H9 (cell line): ENCODE results near the gene SEPTIN5. TPM values are rescaled to one million over a fixed set of nuclear protein-coding genes. Genes with fewer than 3 reads are reported as not detected.

Experiments
- DNase-seq: peaks from one replicate; pipeline ENCODE4 v3.0.0-alpha.2; 2017
- H2AFZ ChIP-seq: one replicate; pipeline ENCODE4 v1.6.1; 2013; ENCODE audit warnings: mild to moderate bottlenecking, low read length, control low read depth, moderate library complexity
- H2AK5ac ChIP-seq: 2 replicates; pipeline ENCODE4 v1.6.1; 2013; ENCODE audit warnings: low read length, control low read depth, mixed read lengths; ENCODE audit not compliant: insufficient read length
- H2BK120ac ChIP-seq: one replicate; pipeline ENCODE4 v1.6.1; 2013; ENCODE audit warnings: low read depth, mild to moderate bottlenecking, low read length, control low read depth, inconsistent platforms; ENCODE audit not compliant: poor library complexity, severe bottlenecking
- H2BK12ac ChIP-seq: 2 replicates; pipeline ENCODE4 v1.6.1; 2013; ENCODE audit warnings: low read length, control low read depth, mixed read lengths, low read depth; ENCODE audit not compliant: insufficient read length
- H2BK15ac ChIP-seq: 2 replicates; pipeline ENCODE4 v1.6.1; 2013; ENCODE audit warnings: low read depth, low read length, control low read depth
- H2BK20ac ChIP-seq: one replicate; pipeline ENCODE4 v1.6.1; 2013; ENCODE audit warnings: low read depth, mild to moderate bottlenecking, low read length, control low read depth, inconsistent platforms; ENCODE audit not compliant: poor library complexity, severe bottlenecking
- H2BK5ac ChIP-seq: 2 replicates; pipeline ENCODE4 v1.6.1; 2013; ENCODE audit warnings: low read length, control low read depth, mixed read lengths; ENCODE audit not compliant: insufficient read length
- H3K14ac ChIP-seq: 2 replicates; pipeline ENCODE4 v1.6.1; 2013; ENCODE audit warnings: low read length, control low read depth; ENCODE audit not compliant: insufficient read depth
- H3K18ac ChIP-seq: 2 replicates; pipeline ENCODE4 v1.6.1; 2013; ENCODE audit warnings: low read depth, mild to moderate bottlenecking, mixed read lengths, low read length, control low read depth; ENCODE audit not compliant: insufficient read length
- H3K23ac ChIP-seq: 2 replicates; pipeline ENCODE4 v1.6.1; 2013; ENCODE audit warnings: low read length, control low read depth, mixed read lengths, low read depth; ENCODE audit not compliant: insufficient read length
- H3K23me2 ChIP-seq: 2 replicates; pipeline ENCODE4 v1.6.1; 2013; ENCODE audit warnings: low read depth, mild to moderate bottlenecking, mixed read lengths, low read length, control low read depth; ENCODE audit not compliant: insufficient read length, poor library complexity, severe bottlenecking
- H3K27ac ChIP-seq: 2 replicates; pipeline ENCODE4 v1.5.1; 2013; ENCODE audit warnings: low read length, control low read depth, mixed read lengths, low read depth; ENCODE audit not compliant: insufficient read length
- H3K27me3 ChIP-seq: 2 replicates; pipeline ENCODE4 v1.6.1; 2013; ENCODE audit warnings: low read length, control low read depth, inconsistent platforms; ENCODE audit not compliant: insufficient read depth
- H3K4ac ChIP-seq: 2 replicates; pipeline ENCODE4 v1.6.1; 2013; ENCODE audit warnings: low read depth, mild to moderate bottlenecking, control low read depth, inconsistent platforms, low read length, moderate library complexity
- H3K4me1 ChIP-seq: 2 replicates; pipeline ENCODE4 v1.6.1; 2013; ENCODE audit warnings: low read length, control low read depth, inconsistent platforms; ENCODE audit not compliant: insufficient read depth
- H3K4me2 ChIP-seq: 2 replicates; pipeline ENCODE4 v1.6.1; 2013; ENCODE audit warnings: low read length, control low read depth, mixed read lengths; ENCODE audit not compliant: insufficient read length, insufficient read depth
- H3K56ac ChIP-seq: 2 replicates; pipeline ENCODE4 v1.6.1; 2013; ENCODE audit warnings: low read depth, mild to moderate bottlenecking, mixed read lengths, low read length, control low read depth; ENCODE audit not compliant: insufficient read length
- H3K79me1 ChIP-seq: 2 replicates; pipeline ENCODE4 v1.6.1; 2013; ENCODE audit warnings: low read depth, mild to moderate bottlenecking, moderate library complexity, low read length, control low read depth, inconsistent platforms; ENCODE audit not compliant: insufficient read depth, poor library complexity, severe bottlenecking
- H3K79me2 ChIP-seq: 2 replicates; pipeline ENCODE4 v1.6.1; 2013; ENCODE audit warnings: low read length, control low read depth, inconsistent platforms; ENCODE audit not compliant: insufficient read depth
- H3K9ac ChIP-seq: 2 replicates; pipeline ENCODE4 v1.6.1; 2013; ENCODE audit warnings: low read length, control low read depth, mixed read lengths; ENCODE audit not compliant: insufficient read length; ENCODE audit errors: extremely low read depth
- H3K9me3 ChIP-seq: one replicate; pipeline ENCODE4 v1.6.1; 2013; ENCODE audit warnings: low read depth, low read length, inconsistent platforms; ENCODE audit not compliant: control insufficient read depth
- H3T11ph ChIP-seq: one replicate; pipeline ENCODE4 v1.6.1; 2013; ENCODE audit warnings: mild to moderate bottlenecking, low read length, control low read depth, inconsistent platforms
- H4K20me1 ChIP-seq: one replicate; pipeline ENCODE4 v1.6.1; 2013; ENCODE audit not compliant: control insufficient read depth, insufficient read length, insufficient read depth
- H4K5ac ChIP-seq: 2 replicates; pipeline ENCODE4 v1.6.1; 2013; ENCODE audit warnings: low read depth, mild to moderate bottlenecking, mixed read lengths, low read length, control low read depth; ENCODE audit not compliant: insufficient read length
- H4K8ac ChIP-seq: replicated peaks from 2 replicates; pipeline ENCODE4 v1.6.1; 2013; ENCODE audit warnings: low read length, control low read depth, mixed read lengths, low read depth; ENCODE audit not compliant: insufficient read length
- H4K91ac ChIP-seq: 2 replicates; pipeline ENCODE4 v1.6.1; 2013; ENCODE audit warnings: low read depth, mild to moderate bottlenecking, moderate library complexity, mixed read lengths, low read length, control low read depth; ENCODE audit not compliant: insufficient read length
- H3K27ac Mint-ChIP-seq, 3 experiments: 2 replicates in 2 of 3; 3 replicates in 1 of 3; pipeline ENCODE4 v1.8.0; 2020 to 2021; ENCODE audit warnings: mixed read lengths in 3 of 3, mild to moderate bottlenecking in 1 of 3, moderate library complexity in 1 of 3
- H3K27me3 Mint-ChIP-seq: 2 replicates; pipeline ENCODE4 v1.8.0; 2021; ENCODE audit warnings: low read depth, mild to moderate bottlenecking, moderate library complexity, mixed read lengths
- H3K36me3 Mint-ChIP-seq, 3 experiments: 2 replicates in 2 of 3; 3 replicates in 1 of 3; pipeline ENCODE4 v1.8.0; 2020 to 2021; ENCODE audit warnings: low read depth in 3 of 3, mixed read lengths in 3 of 3; ENCODE audit not compliant: insufficient read depth in 1 of 3
- H3K4me1 Mint-ChIP-seq, 2 experiments: 2 replicates each; pipeline ENCODE4 v1.8.0; 2020; ENCODE audit warnings: mixed read lengths in 2 of 2
- H3K4me3 Mint-ChIP-seq, 2 experiments: 2 replicates in 1 of 2; 3 replicates in 1 of 2; pipeline ENCODE4 v1.8.0; 2020 to 2021; ENCODE audit warnings: mild to moderate bottlenecking in 2 of 2, mixed read lengths in 2 of 2, moderate library complexity in 1 of 2
- H3K9me3 Mint-ChIP-seq, 2 experiments: 2 replicates in 1 of 2; 3 replicates in 1 of 2; pipeline ENCODE4 v1.8.0; 2020; ENCODE audit warnings: mild to moderate bottlenecking in 2 of 2, mixed read lengths in 2 of 2, moderate library complexity in 1 of 2
- WGBS: extraction: QIAGEN DNeasy Blood & Tissue Kit; methylation state at CpG from one replicate; pipeline ENCODE4 v1.1.7; 2013; ENCODE audit warnings: missing lambda C conversion rate, low lambda C conversion rate, mixed read lengths; ENCODE audit not compliant: insufficient read length; ENCODE audit errors: extremely low coverage; 5-methylcytosine and 5-hydroxymethylcytosine counted together
- total RNA-seq: library from RNA; stranded (reverse); gene quantifications from 2 replicates; pipeline ENCODE4 v1.2.1, GENCODE V29; 2021
- TF ChIP-seq, protein P1 (sequence below): fragments of 200-600 bp; sonication (generic); conservative IDR thresholded peaks from 3 replicates; pipeline ENCODE4 v1.8.0; 2021; ENCODE audit warnings: antibody characterized with exemption, mild to moderate bottlenecking

The SEPTIN5 gene
- total RNA-seq, 1 experiment from 2014 or later, result 17.8 TPM

DNA sequence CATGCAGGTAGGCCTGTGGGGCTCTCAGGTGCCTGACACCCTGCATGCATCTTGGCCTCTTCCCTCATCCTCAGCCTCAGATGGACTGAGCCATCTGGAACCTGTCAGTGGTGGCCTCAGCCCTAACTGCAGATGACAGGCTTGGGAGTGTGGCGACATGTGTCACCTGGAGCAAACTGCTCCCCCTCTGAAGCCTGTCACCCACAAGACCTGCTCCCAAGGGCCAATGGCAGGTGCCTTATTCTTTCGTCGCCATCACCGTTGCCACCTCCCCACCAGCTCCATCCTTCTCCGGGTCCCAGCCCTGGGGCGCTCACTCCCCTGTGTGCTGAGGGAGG is 3.6 kb upstream of the SEPTIN5 start:
- no peak overlapping the region for H4K8ac ChIP-seq
- no peak overlapping the region for H2BK20ac ChIP-seq
- H2BK120ac ChIP-seq, result no peak overlapping the region
- H3K9me3 ChIP-seq, result no peaks in the 10 kb centered on the region
- H2AK5ac ChIP-seq, result no peak overlapping the region
- no peak overlapping the region for H2BK15ac ChIP-seq
- no peak for DNase-seq
- H3K79me1 ChIP-seq, result no peaks in the 10 kb centered on the region
- H3K27me3 ChIP-seq, result no peaks in the 10 kb centered on the region; the same call in 1 of the 2 replicates
- no peaks in the 10 kb centered on the region; the same call in 1 of the 2 replicates for H3K4me1 ChIP-seq
- no peak overlapping the region for H2BK5ac ChIP-seq
- Mint-ChIP-seq H3K27me3 (peaks cover 73% of the 10 kb centered on the region), H3K36me3 (no peaks in the 10 kb centered on the region), H3K27ac (no peak overlapping the region), H3K4me3 (no peak overlapping the region), H3K9me3 (no peaks in the 10 kb centered on the region; a peak in 1 of 5 replicates), H3K4me1 (peaks cover 18 to 25% of the 10 kb centered on the region in 2 experiments)
- H3K18ac ChIP-seq, result no peak overlapping the region
- no peaks in the 10 kb centered on the region for H4K20me1 ChIP-seq
- H3K14ac ChIP-seq, result no peak overlapping the region
- TF ChIP-seq, protein P1, sequence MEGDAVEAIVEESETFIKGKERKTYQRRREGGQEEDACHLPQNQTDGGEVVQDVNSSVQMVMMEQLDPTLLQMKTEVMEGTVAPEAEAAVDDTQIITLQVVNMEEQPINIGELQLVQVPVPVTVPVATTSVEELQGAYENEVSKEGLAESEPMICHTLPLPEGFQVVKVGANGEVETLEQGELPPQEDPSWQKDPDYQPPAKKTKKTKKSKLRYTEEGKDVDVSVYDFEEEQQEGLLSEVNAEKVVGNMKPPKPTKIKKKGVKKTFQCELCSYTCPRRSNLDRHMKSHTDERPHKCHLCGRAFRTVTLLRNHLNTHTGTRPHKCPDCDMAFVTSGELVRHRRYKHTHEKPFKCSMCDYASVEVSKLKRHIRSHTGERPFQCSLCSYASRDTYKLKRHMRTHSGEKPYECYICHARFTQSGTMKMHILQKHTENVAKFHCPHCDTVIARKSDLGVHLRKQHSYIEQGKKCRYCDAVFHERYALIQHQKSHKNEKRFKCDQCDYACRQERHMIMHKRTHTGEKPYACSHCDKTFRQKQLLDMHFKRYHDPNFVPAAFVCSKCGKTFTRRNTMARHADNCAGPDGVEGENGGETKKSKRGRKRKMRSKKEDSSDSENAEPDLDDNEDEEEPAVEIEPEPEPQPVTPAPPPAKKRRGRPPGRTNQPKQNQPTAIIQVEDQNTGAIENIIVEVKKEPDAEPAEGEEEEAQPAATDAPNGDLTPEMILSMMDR, result no peak
- no peak overlapping the region for H3K23ac ChIP-seq
- WGBS, result no CpG with 5 or more reads among the region's 6 CpGs
- H3K4ac ChIP-seq, result no peak overlapping the region
- H3T11ph ChIP-seq, result no peak overlapping the region
- no peak overlapping the region for H4K91ac ChIP-seq
- no peak overlapping the region for H2AFZ ChIP-seq
- no peaks in the 10 kb centered on the region for H3K79me2 ChIP-seq
- H3K9ac ChIP-seq, result no peak overlapping the region
- H3K23me2 ChIP-seq, result peaks cover 6% of the 10 kb centered on the region
- H3K4me2 ChIP-seq, result no peak overlapping the region
- no peak overlapping the region for H3K27ac ChIP-seq
- H4K5ac ChIP-seq, result no peak overlapping the region
- no peak overlapping the region for H3K56ac ChIP-seq
- no peak overlapping the region for H2BK12ac ChIP-seq
